A549 (cell line): ENCODE measurements around the gene CMTM1.

ENCODE experiments used
- CEBPB ChIP-seq, 2 experiments: fragments of >200 bp in 1 of 2; sonication (Bioruptor Twin) in 1 of 2; formaldehyde crosslinking in 1 of 2; IDR thresholded peaks; 2 replicates each; pipeline ENCODE4 v1.6.1; 2012 to 2016
- CTCF ChIP-seq: fragments of >200 bp; sonication (Bioruptor Twin); formaldehyde crosslinking; IDR thresholded peaks from 3 replicates; pipeline ENCODE4 v1.5.1; 2016
- EP300 ChIP-seq, 2 experiments: fragments of >200 bp; sonication (Bioruptor Twin); formaldehyde crosslinking; IDR thresholded peaks; 2 replicates in 1 of 2; 3 replicates in 1 of 2; pipeline ENCODE4 v1.6.1; 2016 to 2017
- FOSL2 ChIP-seq, 2 experiments: fragments of 450-650 bp in 1 of 2; fragments of >200 bp in 1 of 2; sonication (Bioruptor Twin) in 1 of 2; formaldehyde crosslinking; IDR thresholded peaks; 2 replicates each; pipeline versions ENCODE4 v1.5.0 to v1.6.1; 2016 to 2020; ENCODE audit warnings: mild to moderate bottlenecking in 1 of 2, moderate library complexity in 1 of 2
- HDAC2 ChIP-seq: fragments of 200-600 bp; sonication (generic); IDR thresholded peaks from 2 replicates; pipeline ENCODE4 v1.6.1; 2016
- JUNB ChIP-seq: fragments of >200 bp; sonication (Bioruptor Twin); formaldehyde crosslinking; IDR thresholded peaks from 2 replicates; pipeline ENCODE4 v1.6.1; 2016
- POLR2A ChIP-seq: IDR thresholded peaks from 2 replicates; pipeline ENCODE4 v1.6.1; 2012; ENCODE audit warnings: mild to moderate bottlenecking, low read length
- RAD21 ChIP-seq, 2 experiments: fragments of >200 bp in 1 of 2; sonication (Bioruptor Twin) in 1 of 2; formaldehyde crosslinking in 1 of 2; IDR thresholded peaks in 1 of 2; conservative IDR thresholded peaks in 1 of 2; 2 replicates in 1 of 2; 3 replicates in 1 of 2; pipeline ENCODE4 v1.6.1; 2012 to 2018; ENCODE audit warnings: inconsistent platforms in 1 of 2
- RFX5 ChIP-seq: fragments of 450-650 bp; IDR thresholded peaks from 2 replicates; pipeline ENCODE4 v1.7.1; 2014; ENCODE audit warnings: antibody characterized with exemption, mild to moderate bottlenecking, moderate library complexity
- USF2 ChIP-seq: fragments of 450-650 bp; IDR thresholded peaks from 2 replicates; pipeline ENCODE4 v1.6.1; 2014; ENCODE audit warnings: antibody characterized with exemption
- TF ChIP-seq, protein P1 (sequence below): fragments of 200-600 bp; sonication (generic); IDR thresholded peaks from 2 replicates; pipeline ENCODE4 v1.6.1; 2016; ENCODE audit warnings: antibody characterized with exemption, mild to moderate bottlenecking, moderate library complexity
- TF ChIP-seq, protein P2 (sequence below): IDR thresholded peaks from 2 replicates; pipeline ENCODE4 v1.6.1; 2012
- TF ChIP-seq, protein P3 (sequence below): fragments of 250-450 bp; sonication (Bioruptor Pico); IDR thresholded peaks from 2 replicates; pipeline ENCODE4 v1.5.0; 2021; ENCODE audit warnings: mild to moderate bottlenecking, moderate library complexity, borderline replicate concordance
- TF ChIP-seq, protein P4 (sequence below): IDR thresholded peaks from 2 replicates; pipeline ENCODE4 v1.6.1; 2012

DNA sequence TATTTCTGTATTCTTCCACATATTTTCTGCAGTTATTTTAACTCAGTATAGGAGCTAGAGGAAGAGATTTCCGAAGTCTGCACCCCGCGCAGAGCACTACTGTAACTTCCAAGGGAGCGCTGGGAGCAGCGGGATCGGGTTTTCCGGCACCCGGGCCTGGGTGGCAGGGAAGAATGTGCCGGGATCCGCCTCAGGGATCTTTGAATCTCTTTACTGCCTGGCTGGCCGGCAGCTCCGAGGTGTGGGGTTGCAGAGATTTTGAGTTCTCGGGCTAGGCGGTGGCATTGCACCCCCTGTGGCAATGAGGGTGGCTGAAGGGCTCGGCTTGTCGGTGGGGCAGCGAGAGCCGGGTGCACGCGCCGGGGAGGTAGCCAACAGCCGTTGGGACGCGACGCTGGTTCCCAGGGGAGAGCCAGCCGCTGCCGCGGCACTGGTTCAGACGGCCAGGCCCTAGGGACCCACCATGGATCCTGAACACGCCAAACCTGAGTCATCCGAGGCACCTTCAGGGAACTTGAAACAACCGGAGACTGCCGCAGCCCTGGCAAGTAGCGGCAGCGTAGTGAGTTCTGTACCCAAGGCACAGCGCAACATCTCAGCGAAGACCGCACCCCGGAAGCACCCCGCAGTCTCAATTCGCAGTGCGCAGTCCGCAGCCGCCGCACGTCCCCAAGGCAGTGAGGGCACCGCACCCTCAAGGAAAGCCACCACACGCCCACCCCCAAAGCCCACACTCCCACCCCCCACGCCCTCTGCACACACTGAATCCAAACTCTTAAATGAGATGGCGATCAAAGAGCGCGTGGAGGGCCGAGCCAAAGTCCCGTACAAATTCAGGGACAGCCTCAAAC is at the start of gene CMTM1:
- TF ChIP-seq, protein P1, sequence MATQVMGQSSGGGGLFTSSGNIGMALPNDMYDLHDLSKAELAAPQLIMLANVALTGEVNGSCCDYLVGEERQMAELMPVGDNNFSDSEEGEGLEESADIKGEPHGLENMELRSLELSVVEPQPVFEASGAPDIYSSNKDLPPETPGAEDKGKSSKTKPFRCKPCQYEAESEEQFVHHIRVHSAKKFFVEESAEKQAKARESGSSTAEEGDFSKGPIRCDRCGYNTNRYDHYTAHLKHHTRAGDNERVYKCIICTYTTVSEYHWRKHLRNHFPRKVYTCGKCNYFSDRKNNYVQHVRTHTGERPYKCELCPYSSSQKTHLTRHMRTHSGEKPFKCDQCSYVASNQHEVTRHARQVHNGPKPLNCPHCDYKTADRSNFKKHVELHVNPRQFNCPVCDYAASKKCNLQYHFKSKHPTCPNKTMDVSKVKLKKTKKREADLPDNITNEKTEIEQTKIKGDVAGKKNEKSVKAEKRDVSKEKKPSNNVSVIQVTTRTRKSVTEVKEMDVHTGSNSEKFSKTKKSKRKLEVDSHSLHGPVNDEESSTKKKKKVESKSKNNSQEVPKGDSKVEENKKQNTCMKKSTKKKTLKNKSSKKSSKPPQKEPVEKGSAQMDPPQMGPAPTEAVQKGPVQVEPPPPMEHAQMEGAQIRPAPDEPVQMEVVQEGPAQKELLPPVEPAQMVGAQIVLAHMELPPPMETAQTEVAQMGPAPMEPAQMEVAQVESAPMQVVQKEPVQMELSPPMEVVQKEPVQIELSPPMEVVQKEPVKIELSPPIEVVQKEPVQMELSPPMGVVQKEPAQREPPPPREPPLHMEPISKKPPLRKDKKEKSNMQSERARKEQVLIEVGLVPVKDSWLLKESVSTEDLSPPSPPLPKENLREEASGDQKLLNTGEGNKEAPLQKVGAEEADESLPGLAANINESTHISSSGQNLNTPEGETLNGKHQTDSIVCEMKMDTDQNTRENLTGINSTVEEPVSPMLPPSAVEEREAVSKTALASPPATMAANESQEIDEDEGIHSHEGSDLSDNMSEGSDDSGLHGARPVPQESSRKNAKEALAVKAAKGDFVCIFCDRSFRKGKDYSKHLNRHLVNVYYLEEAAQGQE: no peak
- no peak for TF ChIP-seq EP300 (IDR thresholded peaks at IDR 0.05)
- TF ChIP-seq RFX5: no peak
- no peak for TF ChIP-seq CTCF
- TF ChIP-seq, protein P2, sequence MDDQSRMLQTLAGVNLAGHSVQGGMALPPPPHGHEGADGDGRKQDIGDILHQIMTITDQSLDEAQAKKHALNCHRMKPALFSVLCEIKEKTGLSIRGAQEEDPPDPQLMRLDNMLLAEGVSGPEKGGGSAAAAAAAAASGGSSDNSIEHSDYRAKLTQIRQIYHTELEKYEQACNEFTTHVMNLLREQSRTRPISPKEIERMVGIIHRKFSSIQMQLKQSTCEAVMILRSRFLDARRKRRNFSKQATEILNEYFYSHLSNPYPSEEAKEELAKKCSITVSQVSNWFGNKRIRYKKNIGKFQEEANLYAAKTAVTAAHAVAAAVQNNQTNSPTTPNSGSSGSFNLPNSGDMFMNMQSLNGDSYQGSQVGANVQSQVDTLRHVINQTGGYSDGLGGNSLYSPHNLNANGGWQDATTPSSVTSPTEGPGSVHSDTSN: no peak
- TF ChIP-seq USF2: no peak
- TF ChIP-seq HDAC2: no peak
- TF ChIP-seq, protein P3, sequence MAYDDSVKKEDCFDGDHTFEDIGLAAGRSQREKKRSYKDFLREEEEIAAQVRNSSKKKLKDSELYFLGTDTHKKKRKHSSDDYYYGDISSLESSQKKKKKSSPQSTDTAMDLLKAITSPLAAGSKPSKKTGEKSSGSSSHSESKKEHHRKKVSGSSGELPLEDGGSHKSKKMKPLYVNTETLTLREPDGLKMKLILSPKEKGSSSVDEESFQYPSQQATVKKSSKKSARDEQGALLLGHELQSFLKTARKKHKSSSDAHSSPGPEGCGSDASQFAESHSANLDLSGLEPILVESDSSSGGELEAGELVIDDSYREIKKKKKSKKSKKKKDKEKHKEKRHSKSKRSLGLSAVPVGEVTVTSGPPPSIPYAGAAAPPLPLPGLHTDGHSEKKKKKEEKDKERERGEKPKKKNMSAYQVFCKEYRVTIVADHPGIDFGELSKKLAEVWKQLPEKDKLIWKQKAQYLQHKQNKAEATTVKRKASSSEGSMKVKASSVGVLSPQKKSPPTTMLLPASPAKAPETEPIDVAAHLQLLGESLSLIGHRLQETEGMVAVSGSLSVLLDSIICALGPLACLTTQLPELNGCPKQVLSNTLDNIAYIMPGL (CRISPR knock-in tag): no peak
- no peak for TF ChIP-seq POLR2A
- TF ChIP-seq RAD21 (conservative IDR thresholded peaks at IDR 0.05 in 1 of 2, IDR thresholded peaks at IDR 0.05 in 1 of 2): no peak
- TF ChIP-seq JUNB: no peak
- no peak for TF ChIP-seq CEBPB (IDR thresholded peaks at IDR 0.05)
- TF ChIP-seq, protein P4, sequence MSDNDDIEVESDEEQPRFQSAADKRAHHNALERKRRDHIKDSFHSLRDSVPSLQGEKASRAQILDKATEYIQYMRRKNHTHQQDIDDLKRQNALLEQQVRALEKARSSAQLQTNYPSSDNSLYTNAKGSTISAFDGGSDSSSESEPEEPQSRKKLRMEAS: no peak
- no peak for TF ChIP-seq FOSL2 (IDR thresholded peaks at IDR 0.05)
- TF ChIP-seq FOSL2 (CRISPR knock-in tag; IDR thresholded peaks at IDR 0.05): no peak
